C4-2B (cell line): ENCODE results near the gene G6PD.
"Not testable (repeated sequence)": the region's sequence is repeated elsewhere in the genome, so short reads cannot be mapped to it uniquely, and the experiment has no call there.

Source experiments
- ZFX ChIP-seq: fragments of 450-650 bp; IDR thresholded peaks from 2 replicates; pipeline ENCODE4 v1.6.1; 2017
- TF ChIP-seq, protein P1 (sequence below): fragments of 450-650 bp; conservative IDR thresholded peaks from 2 replicates; pipeline ENCODE4 v1.5.1; 2017; ENCODE audit warnings: mild to moderate bottlenecking

GRCh38 chrX:154590415-154590814 lies 43.8 kb upstream of the G6PD start:
- TF ChIP-seq, protein P1, sequence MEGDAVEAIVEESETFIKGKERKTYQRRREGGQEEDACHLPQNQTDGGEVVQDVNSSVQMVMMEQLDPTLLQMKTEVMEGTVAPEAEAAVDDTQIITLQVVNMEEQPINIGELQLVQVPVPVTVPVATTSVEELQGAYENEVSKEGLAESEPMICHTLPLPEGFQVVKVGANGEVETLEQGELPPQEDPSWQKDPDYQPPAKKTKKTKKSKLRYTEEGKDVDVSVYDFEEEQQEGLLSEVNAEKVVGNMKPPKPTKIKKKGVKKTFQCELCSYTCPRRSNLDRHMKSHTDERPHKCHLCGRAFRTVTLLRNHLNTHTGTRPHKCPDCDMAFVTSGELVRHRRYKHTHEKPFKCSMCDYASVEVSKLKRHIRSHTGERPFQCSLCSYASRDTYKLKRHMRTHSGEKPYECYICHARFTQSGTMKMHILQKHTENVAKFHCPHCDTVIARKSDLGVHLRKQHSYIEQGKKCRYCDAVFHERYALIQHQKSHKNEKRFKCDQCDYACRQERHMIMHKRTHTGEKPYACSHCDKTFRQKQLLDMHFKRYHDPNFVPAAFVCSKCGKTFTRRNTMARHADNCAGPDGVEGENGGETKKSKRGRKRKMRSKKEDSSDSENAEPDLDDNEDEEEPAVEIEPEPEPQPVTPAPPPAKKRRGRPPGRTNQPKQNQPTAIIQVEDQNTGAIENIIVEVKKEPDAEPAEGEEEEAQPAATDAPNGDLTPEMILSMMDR, result not testable (repeated sequence)
- not testable (repeated sequence) for TF ChIP-seq ZFX
